ENCODE data around the gene HS6ST3.

- no peak for TF ChIP-seq EZH2phosphoT487 (IDR thresholded peaks at IDR 0.05; ENCODE audit: insufficient read depth, low read depth)
- TF ChIP-seq EZH2 (IDR thresholded peaks at IDR 0.05; ENCODE audit: insufficient read depth, poor library complexity, severe bottlenecking) = no peak
These were observed 313.7 kb downstream of the HS6ST3 start for GRCh38 chr13:96403651-96404050.

All from GM23248 (cell line).